Esophagus muscularis mucosa (tissue), 3 donors: ENCODE results near the gene KDM6A.

ENCODE experiments used
- POLR2A ChIP-seq: fragments of 450-650 bp; IDR thresholded peaks from one replicate; pipeline ENCODE4 v1.6.1; 2017; ENCODE audit warnings: antibody characterized with exemption, moderate library complexity, mild to moderate bottlenecking, low read depth
- TF ChIP-seq, protein P1 (sequence below), 3 experiments: fragments of 200-600 bp in 2 of 3; fragments of 450-650 bp in 1 of 3; sonication (generic) in 2 of 3; IDR thresholded peaks; one replicate each; pipeline ENCODE4 v1.5.1; 2017 to 2019; ENCODE audit warnings: antibody characterized with exemption in 3 of 3, mild to moderate bottlenecking in 2 of 3, moderate library complexity in 1 of 3

DNA sequence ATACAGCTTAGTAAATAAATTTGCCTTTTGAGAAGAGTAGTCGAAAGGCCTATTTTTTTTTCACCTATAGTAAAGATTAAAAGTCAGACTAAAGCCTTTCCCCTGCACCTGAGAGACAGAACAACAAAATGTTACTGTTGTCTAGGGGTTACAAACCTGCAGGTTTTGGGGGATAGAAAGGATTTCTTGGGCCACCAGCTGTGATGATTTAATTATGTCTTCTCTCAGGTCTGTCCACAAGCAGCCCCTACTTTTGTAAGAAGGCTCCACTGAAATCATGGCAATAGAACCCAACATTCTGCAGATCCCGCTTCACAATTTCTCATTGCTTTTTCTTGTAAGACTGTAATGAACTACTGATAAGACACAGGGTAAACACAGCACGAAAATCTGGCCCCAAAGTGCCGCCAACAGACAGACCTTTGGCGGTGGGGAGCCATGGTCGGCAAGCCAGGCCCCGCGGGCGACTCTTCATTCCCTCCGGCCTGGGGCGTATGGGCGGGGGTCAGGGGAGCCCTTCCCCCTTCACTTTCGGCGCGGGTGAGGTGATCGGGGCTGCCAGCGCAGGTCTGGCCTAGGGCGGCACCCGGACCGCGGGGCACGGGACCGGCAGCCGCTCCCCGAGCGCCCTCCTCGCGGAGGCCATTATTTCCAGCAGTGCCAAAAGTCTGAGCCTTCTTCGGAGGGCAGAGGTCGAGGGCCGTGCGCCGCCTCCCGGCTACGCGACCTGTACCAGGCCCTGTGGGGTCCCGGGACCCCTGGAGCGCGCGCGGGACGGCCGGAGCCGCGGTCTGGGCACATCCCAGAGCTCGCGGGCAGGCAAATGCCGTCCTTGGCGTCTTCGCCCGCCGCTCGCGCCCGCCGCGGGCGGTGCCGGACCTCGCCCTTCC is 812 bp upstream of the KDM6A start:
- TF ChIP-seq, protein P1, sequence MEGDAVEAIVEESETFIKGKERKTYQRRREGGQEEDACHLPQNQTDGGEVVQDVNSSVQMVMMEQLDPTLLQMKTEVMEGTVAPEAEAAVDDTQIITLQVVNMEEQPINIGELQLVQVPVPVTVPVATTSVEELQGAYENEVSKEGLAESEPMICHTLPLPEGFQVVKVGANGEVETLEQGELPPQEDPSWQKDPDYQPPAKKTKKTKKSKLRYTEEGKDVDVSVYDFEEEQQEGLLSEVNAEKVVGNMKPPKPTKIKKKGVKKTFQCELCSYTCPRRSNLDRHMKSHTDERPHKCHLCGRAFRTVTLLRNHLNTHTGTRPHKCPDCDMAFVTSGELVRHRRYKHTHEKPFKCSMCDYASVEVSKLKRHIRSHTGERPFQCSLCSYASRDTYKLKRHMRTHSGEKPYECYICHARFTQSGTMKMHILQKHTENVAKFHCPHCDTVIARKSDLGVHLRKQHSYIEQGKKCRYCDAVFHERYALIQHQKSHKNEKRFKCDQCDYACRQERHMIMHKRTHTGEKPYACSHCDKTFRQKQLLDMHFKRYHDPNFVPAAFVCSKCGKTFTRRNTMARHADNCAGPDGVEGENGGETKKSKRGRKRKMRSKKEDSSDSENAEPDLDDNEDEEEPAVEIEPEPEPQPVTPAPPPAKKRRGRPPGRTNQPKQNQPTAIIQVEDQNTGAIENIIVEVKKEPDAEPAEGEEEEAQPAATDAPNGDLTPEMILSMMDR (IDR thresholded peaks at IDR 0.05): no peak
- TF ChIP-seq POLR2A: no peak
